NCI-H2029 treated with DMSO at 0.1 percent for 48 hours (cell line): ENCODE data around the gene AEBP2.
"Not testable (repeated sequence)": the region's sequence is repeated elsewhere in the genome, so short reads cannot be mapped to it uniquely, and the experiment has no call there.

ENCODE experiments used
- DNase-seq: peaks from one replicate; lab custom pipeline; 2025; lab: John Stamatoyannopoulos, UW

Gene AEBP2

DNA sequence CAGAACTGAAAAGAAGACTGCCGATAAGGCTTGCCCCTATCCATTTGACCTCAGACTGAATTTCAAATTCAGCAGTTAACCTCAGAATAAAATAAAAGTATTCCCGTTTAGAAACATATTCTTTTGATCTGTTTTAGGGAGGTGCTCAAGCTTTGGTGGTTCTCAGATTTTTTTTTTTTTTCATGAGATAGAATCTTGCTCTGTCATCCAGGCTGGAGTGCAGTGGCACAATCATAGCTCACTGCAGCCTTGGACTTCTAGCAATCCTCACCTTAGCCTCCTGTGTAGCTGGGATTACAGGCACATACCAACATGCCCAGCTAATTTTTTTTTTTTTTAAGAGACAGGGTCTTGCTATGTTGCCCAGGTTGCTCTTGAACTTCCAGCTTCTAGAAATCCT lies 15.5 kb downstream of the AEBP2 start:
- DNase-seq = no peak

DNA sequence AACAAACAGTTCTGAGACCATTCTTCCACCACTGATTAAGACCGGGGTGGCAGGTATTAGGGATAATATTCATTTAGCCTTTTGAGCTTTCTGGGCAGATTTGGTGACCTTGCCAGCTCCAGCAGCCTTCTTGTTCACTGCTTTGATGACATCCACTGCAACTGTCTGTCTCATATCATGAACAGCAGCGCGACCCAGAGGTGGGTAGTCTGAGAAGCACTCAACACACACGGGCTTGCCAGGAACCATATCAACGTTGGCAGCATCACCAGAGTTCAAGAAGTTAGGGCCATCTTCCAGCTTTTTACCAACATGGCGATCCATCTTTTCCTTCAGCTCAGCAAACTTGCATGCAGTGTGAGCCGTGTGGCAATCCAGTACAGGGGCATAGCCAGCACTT lies 16.9 kb downstream of the AEBP2 start:
- no peak for DNase-seq

DNA sequence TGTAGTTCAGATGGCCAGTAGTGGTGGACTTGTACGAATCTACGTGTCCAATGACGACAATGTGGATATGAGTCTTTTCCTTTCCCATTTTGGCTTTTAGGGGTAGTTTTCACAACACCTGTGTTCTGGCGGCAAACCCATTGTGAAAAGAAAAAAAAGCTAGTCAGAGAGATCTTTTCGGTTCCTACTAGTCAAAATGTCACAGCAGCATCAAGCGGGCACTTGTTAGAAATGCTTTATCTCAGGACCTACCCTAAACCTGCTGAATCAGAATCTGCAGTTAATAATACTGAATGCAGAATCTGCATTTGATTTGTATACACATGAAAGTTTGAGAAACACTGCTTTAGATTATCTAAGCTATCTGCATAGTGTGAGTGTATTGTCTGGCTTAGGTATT lies 18.3 kb downstream of the AEBP2 start:
- no peak for DNase-seq

DNA sequence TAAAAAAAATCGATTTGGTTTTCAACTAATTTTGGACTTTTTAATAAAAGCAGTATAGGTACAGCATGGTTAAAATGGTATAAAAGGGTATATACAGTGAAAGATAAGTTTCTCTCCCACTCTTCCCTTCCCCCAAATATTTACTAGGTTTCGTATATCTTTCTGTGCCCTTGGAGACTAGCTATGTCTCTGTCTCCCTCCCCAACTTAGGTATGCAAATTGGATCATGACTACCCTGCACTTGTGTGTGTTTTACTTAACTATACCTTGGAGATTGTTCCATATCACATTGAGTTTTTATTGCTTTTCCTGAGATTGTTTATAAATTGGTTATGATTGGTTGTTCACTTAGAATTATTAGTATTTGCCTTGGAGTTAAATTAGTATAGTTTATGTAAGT lies 19.4 kb downstream of the AEBP2 start:
- DNase-seq = no peak

DNA sequence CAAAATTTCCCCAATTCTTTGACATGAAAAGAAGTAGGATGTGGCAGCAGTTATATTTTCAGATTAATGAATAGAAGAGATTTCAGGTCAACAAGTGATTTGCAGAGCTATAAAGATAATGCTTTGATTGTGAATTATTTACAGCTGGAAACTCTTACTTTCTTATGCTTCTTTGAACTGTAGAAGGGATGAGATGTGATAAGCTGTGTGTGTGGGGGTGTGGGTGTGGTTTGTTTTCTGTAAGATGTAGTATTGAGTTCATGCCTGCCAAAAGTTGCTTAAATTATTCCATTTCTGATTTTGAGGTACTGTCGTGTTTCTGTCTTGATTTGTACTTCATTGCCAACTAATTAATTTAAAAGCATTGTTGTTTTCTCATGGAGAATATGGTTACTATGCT lies 22.7 kb downstream of the AEBP2 start:
- no peak for DNase-seq

DNA sequence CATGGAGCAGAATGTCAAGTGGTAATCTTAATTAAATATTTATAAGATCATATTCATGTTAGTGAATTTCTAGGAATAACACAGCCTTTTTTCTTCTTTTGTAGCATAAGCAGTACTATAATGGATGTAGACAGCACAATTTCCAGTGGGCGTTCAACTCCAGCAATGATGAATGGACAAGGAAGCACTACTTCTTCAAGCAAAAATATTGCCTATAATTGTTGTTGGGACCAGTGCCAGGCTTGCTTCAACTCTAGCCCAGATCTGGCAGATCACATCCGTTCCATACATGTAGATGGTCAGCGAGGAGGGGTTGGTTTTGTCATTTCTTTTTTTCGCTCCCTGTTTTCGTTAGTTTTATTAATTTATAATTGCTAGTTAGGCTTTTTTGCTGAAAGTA lies 23.1 kb downstream of the AEBP2 start:
- peak; percentile 18 for DNase-seq

DNA sequence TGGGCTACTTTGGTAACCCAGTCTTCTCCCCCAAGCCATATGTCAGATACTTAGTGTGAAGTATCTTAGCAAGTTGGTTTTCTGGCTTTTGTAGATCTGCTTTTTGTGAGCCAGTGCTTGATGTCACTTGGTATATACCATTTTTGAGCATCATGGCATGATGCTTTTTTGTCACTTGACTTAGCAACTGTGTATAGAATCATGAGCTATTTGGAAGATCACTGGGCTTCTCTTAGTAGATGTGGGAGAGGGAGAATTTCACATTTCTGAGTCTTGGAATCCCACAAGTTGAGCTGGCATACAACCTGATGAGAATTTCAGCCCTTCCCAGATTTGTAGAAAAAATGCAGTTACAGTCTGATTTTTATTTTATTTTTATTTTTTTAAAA lies 24.9 kb downstream of the AEBP2 start:
- no peak for DNase-seq

DNA sequence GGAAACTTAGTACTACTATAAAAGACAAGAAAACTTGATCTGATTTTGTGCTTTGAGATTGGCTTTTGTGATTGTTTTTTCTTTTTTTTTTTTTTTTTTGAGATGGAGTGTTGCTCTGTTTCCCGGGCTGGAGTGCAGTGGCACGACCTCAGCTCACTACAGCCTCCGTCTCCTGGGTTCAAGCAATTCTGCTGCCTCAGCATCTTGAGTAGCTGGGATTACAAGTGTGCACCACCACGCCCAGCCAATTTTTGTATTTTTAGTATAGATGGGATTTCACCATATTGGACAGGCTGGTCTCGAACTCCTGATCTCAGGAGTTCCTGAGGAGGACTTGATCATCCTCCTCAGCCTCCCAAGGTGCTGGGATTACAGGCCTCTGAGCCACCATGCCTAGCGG lies 26.4 kb downstream of the AEBP2 start:
- DNase-seq = no peak

DNA sequence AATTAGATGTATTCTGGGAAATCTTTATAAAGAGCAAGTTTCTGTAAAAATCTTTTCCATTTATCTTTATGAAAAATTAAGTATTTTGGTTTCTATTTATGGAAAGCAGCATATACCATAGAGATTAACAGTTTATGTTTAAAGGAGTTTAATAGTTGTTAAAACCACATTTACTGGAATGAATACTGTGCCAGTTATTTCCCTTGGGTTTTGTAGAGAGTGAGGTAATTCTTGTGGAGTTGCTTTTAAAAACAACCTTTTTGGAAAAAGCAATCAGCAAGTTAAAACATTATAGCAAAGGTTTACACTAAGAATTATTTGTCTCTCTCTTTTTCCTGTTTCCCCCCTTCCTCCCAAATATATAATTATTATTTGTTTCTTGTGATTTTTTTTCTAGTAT lies 34.9 kb downstream of the AEBP2 start:
- no peak for DNase-seq

DNA sequence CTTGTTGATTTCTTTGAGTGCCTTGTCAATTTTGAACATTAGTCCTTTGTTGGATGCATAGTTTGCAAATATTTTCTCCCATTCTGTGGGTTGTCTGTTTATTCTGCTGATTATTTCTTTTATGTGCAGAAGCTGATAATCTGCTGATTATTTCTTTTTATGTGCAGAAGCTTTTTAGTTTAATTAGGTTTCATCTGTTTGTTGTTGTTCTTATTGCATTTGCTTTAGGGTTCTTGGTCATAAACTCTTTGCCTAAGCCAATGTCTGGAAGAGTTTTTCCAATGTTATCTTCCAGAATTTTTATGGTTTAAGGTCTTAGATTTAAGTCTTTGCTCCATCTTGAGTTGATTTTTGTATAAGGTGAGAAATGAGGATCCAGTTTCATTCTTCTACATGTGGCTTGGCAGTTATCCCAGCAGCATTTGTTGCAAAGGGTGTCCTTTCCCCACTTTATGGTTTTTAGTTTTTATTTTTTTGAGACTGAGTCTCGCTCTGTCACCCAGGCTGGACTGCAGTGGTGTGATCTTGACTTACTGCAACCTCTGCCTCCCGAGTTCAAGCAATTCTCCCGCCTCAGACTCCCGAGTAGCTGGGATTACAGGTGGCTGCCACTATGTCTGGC lies 36.7 kb downstream of the AEBP2 start:
- DNase-seq = not testable (repeated sequence)

DNA sequence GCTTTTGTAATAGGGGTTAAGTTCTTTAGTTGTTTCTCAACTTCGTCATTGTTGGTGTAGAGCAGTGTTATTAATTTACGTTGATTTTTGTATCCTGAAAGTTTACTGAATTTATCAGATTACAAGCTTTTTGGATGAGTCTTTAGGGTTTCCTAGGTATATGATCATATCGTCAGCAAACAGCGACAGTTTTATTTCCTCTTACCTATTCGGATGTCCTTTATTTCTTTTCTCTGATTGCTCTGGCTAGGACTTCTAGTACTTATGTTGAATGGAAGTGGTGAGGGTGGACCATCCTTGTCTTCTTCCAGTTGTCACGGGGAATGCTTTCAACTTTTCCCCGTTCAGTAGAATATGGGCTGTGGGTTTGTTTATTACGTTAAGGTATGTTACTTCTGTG lies 37.8 kb downstream of the AEBP2 start:
- no peak for DNase-seq

DNA sequence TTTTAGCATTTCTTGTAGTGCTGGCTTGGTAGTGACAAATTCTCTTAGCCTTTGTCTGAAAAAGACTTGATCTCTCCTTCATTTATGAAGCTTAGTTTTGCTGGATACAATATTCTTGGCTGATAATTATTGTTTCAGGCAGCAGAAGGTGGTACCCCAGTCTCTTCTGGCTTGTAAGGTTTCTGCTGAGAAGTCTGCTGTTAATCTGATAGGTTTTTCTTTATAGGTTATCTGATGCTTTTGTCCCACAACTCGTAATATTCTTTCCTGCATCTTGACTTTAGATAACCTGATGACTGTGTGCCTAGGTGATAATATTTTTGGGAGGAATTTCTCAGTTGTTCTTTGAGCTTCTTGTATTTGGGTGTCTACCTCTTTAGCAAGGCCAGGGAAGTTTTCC lies 41.2 kb downstream of the AEBP2 start:
- DNase-seq = no peak

DNA sequence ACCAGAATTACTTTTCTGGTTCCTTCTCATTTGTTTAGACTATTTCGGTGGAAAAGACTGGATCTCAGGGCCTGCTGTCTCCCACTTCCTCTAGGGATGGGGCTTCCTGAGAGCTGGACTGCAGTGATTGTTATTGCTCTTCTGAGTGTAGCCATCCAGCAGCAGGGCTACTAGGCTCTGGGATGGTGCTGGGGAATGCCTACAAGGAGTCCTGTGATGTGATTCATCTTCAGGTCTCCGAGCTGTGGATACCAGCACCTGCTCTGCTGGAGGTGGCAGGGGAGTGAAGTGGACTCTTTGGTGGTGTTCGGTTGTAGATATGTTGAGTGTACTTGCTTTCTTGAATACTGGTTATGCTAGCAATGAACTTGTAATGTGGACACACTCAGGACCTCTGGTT lies 42.7 kb downstream of the AEBP2 start:
- no peak for DNase-seq

DNA sequence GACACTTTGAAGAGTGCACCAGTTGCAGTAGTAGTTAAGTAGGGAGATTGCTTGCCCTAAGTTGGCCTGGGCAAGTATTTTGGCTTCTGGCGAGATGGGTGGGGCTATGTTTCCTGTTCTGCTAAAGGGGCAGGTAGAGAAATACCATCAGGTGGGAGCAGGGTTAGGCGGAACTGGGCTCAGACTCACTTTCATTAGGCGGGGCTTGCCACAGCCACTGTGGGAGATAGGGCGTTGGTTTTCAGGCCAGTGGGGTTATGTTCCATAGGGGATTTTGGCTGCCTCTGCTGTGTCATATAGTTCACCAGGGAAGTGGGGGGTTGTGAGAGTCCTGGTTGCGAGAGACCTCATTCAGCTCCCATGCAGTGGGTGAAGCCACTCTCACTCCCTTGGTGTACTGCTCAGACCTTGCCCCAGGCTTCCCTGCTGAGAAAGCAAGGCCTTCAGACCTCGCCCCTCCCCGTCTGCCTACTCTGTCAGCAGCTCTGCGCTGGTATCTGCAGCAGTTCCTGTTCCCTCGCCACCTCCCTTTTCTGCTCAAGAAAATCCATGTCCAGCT lies 43.3 kb downstream of the AEBP2 start:
- no peak for DNase-seq

DNA sequence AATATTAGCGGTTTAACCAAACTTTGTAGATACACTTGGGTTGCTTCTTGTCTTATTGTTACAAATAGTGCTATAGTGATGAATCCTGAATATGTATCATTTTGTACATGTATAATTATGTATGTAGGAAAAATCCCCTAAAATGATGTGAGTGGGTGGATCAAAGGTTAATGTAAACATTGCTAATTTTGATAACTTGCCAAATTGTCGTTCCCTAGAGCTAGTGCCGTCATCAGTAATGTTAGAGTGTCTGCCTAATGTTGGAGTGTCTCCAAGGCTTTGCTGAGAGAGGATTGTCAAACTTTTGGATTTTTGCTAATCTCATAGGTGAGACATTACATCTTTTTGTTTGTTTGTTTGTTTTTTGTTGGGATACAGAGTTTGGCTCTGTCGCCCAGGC lies 44.4 kb downstream of the AEBP2 start:
- DNase-seq = no peak

DNA sequence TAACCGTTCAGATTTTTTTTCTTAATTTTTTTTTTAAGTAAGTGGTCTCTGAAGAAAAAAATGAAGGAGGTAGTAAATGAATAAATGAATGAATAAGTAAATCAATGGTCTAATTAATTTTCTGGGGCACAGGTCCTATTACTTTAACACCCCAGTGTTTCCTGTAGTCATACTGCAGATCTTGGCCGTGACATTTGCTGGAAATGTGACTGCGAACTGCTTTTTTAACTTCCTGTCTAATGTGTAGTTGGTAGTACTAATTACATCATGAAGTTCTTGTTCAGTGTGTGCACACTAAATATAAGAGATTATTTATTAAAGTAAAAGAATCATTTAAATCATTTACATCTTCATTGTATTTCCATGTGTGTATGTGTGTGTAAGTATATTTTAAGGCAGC lies 45.4 kb downstream of the AEBP2 start:
- DNase-seq = no peak

DNA sequence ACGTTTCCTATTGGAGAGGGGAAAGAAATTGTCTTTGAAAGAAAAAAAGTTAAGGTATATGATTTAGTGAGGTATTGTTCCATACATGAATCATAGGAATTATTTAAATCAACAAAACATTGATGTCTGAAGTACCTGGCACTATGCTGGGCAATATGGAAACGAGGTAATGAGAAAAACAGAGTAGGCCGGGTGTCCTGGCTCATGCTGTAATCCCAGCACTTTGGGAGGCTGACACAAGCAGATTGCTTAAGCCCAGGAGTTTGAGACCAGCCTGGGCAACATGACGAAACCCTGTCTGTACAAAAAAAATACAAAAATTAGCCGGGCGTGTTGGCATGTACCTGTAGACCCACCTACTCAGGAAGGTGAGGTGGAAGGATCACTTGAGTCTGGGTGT lies 45.9 kb downstream of the AEBP2 start:
- DNase-seq = no peak

DNA sequence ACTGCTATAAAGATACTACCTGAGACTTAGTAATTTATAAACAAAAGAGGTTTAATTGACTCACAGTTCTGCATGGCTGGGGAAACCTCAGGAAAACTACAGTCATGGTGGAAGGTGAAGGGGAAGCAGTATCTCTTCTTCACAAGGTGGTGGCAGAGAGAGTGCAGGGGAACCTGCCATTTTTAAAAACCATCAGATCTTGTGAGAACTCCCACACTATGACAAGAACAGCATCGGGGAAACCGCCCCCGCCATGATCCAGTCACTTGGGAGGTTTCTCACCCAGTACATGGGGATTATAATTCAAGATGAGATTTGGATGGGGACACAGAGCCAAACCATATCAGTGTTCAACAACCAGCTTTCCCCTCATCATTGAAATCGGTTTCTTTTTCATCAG lies 49.9 kb downstream of the AEBP2 start:
- DNase-seq = no peak

DNA sequence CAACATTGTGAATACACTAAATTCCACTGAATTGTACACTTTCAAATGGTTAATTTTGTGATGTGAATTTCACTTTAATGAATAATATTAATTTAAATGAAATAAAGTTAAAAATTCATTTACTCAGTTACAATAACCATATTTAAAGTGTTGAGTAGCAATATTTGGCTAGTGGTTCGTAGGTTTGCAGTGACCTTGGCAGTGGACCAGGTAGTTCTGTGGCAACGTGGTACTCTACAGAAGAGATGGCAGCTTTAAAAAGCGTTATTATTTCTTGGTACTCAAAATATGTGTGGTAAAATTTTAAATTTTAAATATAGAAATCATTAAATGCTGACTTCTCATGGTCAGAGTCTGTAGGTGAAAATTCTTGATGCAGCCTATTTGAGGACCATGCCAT lies 51.6 kb downstream of the AEBP2 start:
- no peak for DNase-seq

DNA sequence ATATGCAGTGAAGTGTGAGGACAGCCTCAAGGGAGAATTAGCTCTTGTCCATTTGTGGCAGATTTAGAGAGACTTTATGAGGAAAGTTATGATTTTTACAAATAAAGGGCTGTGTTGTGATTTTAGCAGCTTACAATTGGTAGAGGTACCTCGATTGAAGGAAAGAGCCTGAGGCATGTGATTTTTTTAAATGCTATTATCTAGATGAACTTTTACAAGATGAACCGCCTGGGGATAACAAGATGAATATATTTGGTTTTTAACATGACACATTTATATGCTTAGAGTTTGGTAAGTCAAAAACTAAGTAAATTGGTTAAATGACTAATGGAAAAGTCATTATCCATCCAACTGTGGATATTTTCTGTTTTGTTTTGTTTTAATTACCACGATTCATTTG lies 52.6 kb downstream of the AEBP2 start:
- DNase-seq = no peak

DNA sequence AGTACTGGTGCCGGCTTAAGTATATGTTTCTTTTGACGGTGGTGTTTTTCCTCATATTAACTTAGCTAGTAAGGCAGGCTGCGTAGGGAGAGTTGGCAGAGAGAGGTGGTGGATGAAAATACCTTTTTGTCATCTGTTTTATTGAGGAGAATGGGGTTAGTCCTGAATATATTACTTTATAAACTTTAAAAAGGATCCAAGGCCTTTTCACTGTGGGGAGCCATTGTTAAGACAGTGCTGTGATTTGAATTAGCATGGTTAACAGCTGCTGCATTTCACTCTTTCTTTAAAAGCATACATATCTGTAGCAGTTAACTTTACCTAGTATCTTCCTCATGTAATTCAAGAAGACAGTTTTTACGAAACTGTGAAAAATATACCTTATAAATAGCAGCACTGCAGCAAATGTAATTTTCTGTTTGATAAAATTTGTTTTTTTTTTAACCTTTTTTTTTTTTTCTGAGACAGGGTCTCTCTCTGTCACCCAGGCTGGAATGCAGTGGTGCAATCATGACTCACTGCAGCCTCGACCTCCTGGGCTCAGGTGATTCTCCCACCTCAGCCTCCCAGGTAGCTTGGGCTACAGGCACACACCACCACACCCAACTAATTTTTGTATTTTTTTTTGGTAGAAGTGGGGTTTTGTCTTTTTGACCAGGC lies 57.1 kb downstream of the AEBP2 start:
- no peak for DNase-seq

DNA sequence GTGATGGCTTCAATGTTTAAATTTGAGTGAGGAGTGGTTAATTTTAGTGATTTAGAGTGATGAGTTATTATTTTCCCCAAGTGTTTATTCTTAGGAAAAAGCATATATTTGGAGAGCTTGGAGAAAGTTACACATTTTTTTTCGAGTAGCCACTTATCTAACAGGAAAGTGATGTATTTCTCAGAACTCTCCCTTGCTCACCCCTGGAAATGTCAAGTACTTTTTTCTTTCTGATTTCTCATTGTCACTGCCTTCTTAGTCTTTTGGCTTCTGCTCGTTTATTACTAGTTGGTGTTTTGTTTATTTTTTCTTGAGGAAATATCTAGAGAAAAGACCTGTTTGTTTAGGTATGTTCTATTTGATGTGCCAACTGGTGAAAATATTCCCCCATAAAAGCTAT lies 58.8 kb downstream of the AEBP2 start:
- DNase-seq = no peak

DNA sequence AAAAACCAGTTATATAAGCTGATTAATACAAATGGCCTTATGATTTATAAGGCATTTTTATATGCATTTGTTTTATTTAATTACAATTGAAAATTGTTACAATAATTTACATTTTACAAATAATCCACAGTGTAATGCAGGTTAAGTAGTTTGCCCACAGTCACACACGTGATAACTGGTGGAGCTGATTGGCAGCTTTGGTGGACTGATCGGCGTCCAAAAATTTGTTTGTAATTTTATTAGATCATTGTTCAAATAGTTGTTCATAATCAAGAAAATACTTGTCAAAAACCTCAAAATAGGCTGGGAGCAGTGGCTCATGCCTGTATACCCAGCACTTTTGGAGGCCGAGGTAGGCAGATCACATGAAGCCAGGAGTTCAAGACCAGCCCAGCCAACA lies 59.7 kb downstream of the AEBP2 start:
- DNase-seq = no peak

DNA sequence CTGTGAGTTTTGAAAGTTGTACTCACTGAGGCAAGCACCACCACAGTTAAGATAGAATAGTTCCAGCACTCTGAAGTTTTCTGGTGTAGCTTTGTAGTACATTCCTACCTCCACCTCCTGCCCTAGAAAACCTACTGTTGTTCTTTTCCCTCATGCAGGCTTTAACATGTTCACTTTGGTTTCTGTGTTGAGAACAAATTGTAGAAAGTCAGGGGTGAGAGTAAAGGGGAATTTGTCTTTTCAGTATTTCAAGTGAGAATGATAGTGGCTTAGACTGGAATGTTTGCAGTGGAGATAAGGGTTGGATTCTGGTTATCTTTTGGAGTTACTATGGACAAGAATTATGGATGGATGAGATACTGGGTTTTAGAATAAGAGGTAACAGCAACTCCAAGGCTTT lies 67.2 kb downstream of the AEBP2 start:
- no peak for DNase-seq
